B cell (primary cell): ENCODE results near the gene GRID2.

Source experiments
- EZH2 ChIP-seq: IDR thresholded peaks from 2 replicates; pipeline ENCODE4 v1.6.1; 2012; ENCODE audit warnings: borderline replicate concordance, low read depth, mild to moderate bottlenecking, moderate library complexity, low read length; ENCODE audit not compliant: insufficient read depth, poor library complexity, severe bottlenecking
- TF ChIP-seq, protein P1 (sequence below): fragments of 200-600 bp; IDR thresholded peaks from one replicate; pipeline ENCODE4 v1.8.0; 2022; ENCODE audit warnings: antibody characterized with exemption, mild to moderate bottlenecking

DNA sequence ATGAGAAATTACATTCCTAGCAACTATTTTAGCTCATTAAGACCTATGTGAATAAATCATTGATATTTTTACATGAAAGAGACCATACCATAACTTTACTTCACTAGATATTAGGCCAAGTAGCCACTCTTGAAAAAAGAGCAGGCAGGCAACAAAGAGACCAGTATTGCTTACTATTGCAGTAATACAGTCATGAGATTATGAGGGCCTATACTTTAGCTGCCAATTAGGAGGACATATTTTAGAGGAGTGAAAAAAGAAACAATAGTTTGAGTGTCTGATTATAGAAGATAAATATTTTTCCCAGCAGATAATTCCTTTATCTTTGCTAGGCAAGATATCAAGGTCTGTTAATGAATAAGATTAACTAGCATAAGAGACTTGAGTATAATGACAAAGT lies 739.0 kb downstream of the GRID2 start:
- TF ChIP-seq, protein P1, sequence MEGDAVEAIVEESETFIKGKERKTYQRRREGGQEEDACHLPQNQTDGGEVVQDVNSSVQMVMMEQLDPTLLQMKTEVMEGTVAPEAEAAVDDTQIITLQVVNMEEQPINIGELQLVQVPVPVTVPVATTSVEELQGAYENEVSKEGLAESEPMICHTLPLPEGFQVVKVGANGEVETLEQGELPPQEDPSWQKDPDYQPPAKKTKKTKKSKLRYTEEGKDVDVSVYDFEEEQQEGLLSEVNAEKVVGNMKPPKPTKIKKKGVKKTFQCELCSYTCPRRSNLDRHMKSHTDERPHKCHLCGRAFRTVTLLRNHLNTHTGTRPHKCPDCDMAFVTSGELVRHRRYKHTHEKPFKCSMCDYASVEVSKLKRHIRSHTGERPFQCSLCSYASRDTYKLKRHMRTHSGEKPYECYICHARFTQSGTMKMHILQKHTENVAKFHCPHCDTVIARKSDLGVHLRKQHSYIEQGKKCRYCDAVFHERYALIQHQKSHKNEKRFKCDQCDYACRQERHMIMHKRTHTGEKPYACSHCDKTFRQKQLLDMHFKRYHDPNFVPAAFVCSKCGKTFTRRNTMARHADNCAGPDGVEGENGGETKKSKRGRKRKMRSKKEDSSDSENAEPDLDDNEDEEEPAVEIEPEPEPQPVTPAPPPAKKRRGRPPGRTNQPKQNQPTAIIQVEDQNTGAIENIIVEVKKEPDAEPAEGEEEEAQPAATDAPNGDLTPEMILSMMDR: no peak
- TF ChIP-seq EZH2: no peak
